Mononuclear cell (primary cell): Measurements from ENCODE around the gene ACO1. TPM values are rescaled to one million over a fixed set of nuclear protein-coding genes. Genes with fewer than 3 reads are reported as not detected.
"Not testable (repeated sequence)": the region's sequence is repeated elsewhere in the genome, so short reads cannot be mapped to it uniquely, and the experiment has no call there.

Source experiments
- H3K27me3 ChIP-seq: 2 replicates; pipeline ENCODE4 v1.6.0; 2011; ENCODE audit warnings: low read length, control low read depth; ENCODE audit not compliant: insufficient read depth
- H3K4me1 ChIP-seq: 2 replicates; pipeline ENCODE4 v1.5.1; 2011; ENCODE audit warnings: mild to moderate bottlenecking, low read length, control low read depth; ENCODE audit not compliant: insufficient read depth
- H3K4me3 ChIP-seq: 2 replicates; pipeline ENCODE4 v1.5.1; 2011; ENCODE audit warnings: mild to moderate bottlenecking, low read length, moderate library complexity
- H3K9me3 ChIP-seq: 2 replicates; pipeline ENCODE4 v1.5.1; 2011; ENCODE audit warnings: low read depth, mild to moderate bottlenecking, control low read depth, low read length
- total RNA-seq: library from RNA; depleted of rRNA; stranded (reverse); fragments of >200 nt; gene quantifications from one replicate; pipeline ENCODE4 v1.2.3, GENCODE V29; 2012

ACO1 gene
- total RNA-seq = 3.9 TPM

DNA sequence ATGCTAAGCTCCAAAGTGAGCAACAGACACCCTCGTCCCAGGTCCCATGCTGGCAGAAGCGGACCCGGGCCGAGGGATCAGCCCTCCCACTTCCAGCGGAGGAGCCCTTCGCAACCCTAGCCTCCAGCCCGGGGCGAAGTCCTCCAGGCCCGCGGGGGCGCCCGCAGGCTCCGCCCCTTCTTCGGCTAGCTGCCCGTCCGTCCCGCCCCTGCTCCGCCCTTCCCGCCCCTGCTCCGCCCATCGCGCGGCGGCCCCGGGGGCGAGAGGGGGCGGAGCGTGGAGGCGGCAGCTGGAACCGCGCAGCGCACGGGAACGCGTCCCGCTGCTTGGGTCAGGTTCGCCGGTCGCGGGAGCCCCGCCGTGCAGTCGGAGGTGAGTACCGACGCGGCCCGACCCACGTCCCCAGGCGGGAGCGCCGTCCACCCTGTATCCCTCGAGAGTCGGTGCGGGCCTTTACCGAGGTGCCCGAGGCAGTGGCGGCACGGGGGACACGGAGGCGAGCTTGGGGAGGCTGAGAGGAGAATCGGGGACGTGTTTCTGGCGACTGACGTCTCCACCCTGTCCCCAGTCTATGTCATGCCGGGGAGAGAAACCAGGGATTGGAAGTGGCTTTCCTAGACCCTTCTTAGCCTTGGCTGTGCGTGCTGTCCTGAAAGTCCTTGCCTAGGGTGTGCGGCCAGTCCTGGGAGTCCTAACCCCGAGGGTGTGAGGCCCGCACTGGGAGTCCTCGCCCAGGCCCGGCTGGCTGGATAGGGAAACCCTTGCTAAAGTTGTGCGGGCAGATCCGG lies at the start of gene ACO1:
Gene ACO1 (plus strand): TSS at position 280 of the 788 bp plus-strand sequence. CDS start 20,864 bp downstream, outside the sequence.
- H3K27me3 ChIP-seq = peaks cover 8% of the 10 kb centered on the region
- no peaks in the 10 kb centered on the region for H3K9me3 ChIP-seq
- peaks cover 16% of the 10 kb centered on the region for H3K4me1 ChIP-seq
- H3K4me3 ChIP-seq = peak within 1 kb of the TSS; percentile 69

DNA sequence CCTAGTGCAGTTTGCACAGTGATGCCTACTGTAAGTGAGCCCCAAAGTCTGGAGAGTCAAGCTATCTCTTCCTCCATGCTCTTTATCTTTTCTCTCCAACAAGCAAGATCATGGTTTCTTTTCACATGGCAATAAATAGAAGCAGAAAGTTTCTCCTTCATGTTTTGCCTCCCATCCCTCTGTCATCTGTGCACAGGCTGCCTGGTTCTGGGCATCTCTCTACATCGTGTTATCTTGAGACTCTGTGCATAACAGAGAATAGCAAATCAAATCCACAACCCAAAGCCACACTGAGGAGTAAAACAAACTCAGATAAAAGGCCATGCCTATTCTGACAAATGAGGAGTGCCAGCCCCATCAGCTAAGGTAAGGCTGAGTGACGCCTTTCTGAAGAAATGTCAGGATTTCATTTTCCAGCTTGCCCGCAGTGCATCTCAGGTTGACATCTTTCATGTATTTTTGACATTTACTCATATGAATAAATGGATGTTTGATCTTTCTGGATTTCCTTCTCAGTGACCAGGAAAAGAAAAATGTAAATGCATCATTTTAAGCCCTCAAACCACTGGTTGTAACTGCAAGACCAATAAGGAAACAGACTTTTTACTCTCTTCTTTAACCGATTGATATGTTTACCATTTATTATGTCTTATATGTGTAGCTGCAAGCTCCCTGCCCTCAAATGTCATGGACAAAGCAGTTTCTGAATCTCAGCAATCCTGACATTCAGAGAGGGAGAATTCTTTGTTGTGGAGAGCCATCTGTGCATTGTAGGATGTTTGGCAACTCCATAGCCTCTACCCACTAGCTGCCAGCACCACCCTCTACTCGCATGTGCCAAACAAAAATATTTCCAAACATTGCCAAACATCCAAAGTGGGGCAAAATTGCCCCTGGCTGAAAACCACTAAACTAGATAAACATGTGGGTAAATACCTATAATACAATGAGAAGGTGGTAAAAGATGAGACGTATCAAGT lies 49.2 kb upstream of the ACO1 start:
- Histone ChIP-seq H3K4me3 (no peak overlapping the region), H3K4me1 (no peaks in the 10 kb centered on the region), H3K27me3 (no peaks in the 10 kb centered on the region), H3K9me3 (no peaks in the 10 kb centered on the region)

DNA sequence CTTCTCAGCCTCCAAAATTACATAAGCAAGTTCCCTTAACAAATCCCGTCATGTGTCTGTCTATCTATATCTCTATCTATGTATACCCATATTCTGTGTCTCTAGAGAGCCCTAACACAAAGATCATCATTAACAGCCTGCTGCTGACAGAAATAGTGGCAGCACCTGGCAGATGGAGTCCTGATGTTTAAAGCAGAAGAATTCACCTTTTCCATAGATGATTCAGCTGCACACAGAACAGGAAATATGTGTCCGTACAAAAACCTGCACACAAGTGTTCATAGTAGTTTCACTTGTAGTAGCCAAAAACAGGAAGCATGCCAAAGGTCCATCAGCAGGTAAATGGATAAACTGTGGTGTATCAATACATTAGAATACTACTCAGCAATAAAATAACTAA lies 45.0 kb upstream of the ACO1 start:
- no peaks in the 10 kb centered on the region for H3K9me3 ChIP-seq
- H3K4me3 ChIP-seq = no peak overlapping the region
- H3K4me1 ChIP-seq = no peaks in the 10 kb centered on the region
- no peaks in the 10 kb centered on the region for H3K27me3 ChIP-seq

DNA sequence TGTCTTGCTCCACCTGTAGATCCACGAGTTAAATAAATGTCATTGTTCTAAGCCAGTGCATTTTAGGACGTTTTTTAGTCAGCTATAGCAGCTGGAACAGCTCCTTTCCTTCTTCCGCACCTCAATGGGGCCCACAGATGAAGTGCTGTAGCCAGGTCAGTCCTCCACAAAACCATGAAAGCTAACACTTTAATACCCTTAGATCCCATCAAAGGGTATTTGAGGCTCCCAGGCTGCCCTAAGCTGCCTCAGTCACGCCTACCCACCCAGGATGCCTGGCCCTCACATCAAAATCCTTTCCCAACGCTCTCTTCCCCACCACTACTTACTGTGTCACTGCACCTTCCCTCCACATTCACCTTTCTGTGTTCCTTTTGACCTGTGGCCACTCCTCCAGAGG lies 44.1 kb upstream of the ACO1 start:
- Histone ChIP-seq H3K27me3 (no peaks in the 10 kb centered on the region), H3K4me3 (no peak overlapping the region), H3K9me3 (no peaks in the 10 kb centered on the region), H3K4me1 (no peaks in the 10 kb centered on the region)

DNA sequence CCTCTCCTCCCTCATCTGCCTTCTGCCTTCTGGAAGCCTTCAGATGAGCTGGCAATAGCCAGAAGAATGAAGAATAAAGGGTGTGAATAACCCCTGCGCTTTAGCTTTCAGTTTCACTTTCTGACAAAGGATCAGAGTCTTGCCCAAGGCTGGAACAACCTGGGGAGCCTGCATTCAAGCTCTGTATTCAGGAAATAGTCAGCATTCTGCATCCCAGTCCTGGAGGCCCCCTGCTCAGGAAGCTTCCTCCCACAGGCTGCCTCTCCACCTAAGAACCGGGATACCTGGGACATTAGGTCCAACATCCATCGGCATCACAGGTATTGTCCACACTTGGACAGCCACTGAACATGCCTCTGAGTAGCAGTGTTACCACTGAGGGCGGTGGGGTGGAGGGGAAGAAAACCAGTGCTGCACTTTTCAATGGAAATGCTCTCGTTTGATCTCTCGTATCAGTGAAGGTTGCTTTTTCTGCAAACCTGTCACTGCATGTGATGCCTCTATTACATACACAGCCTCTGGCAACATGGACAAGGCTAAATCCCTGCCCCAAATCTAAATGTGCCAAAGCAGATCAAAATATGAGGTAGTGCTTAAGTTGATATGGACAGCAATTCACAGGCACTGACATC lies 39.8 kb upstream of the ACO1 start:
- Histone ChIP-seq H3K4me1 (no peaks in the 10 kb centered on the region), H3K9me3 (no peaks in the 10 kb centered on the region)

DNA sequence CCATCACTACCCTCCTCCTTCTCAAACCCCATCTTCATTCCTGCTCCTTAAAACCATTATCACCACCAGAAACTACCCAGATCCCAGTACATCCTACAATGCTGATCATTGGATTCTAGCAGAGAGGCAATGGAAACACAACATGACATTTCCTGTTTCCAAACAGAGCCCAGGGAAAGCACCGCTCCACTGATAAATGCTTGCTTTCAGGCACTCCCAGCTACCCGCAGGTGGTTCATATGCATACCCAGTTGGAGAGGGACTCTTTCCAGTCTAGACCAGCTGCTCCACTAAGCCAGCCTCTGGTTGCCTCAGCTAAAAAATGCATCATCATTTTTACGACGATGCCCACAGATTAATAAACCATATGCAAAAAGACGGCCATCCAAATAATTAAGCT lies 39.2 kb upstream of the ACO1 start:
- no peaks in the 10 kb centered on the region for H3K4me1 ChIP-seq
- H3K9me3 ChIP-seq = no peaks in the 10 kb centered on the region
- H3K4me3 ChIP-seq = no peak overlapping the region
- H3K27me3 ChIP-seq = no peaks in the 10 kb centered on the region

More for the DNA sequence above, 39.8 kb upstream of the ACO1 start:
- Histone ChIP-seq H3K4me3 (no peak overlapping the region), H3K27me3 (no peaks in the 10 kb centered on the region)

DNA sequence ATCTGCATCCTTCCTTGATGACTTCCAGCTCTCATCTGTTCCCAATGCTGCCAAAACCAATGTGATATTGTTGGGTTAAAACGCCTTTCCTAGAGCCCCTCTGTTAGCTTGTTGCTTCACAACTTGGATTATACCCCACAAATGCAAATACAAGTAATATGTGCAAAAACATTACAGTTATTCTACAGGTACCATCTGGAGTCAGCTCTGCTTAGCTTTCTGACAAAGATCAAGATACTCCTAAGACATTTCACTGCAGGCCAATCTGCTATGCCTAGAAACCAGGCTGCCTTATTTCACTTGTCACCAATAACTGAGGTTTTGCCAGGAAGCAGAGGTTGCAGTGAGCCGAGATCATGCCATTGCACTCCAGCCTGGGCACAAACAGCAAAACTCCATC lies 36.9 kb upstream of the ACO1 start:
- Histone ChIP-seq H3K4me3 (no peak overlapping the region), H3K9me3 (no peaks in the 10 kb centered on the region)

DNA sequence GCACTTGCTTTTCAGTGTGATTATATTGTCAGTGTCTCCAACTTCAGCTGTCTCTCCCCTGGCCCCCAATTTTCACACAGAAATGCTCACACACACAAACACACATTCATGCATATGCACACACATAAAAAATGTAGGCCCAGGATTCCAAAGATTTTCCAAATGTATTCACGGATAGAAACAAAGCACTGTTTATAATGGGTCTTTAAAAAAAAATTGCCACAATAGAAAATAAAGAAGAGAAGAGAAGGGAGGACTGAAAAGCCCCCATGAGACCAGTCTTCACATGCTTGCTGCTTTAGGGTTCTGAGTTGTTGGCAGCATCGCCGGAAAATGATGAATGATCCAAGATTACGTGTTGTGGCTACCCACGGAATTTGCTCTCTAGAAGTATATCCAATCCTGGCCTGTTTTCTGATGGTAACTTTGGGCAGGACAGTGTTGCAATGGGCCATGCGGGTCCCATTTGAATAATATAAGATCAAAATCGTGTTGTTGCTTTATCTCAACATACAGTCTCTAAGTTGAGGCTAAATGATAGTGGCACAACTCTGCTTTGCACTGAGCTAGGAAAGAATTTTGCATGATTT lies 36.2 kb upstream of the ACO1 start:
- no peaks in the 10 kb centered on the region for H3K27me3 ChIP-seq
- H3K4me1 ChIP-seq = no peaks in the 10 kb centered on the region
- no peak overlapping the region for H3K4me3 ChIP-seq
- no peaks in the 10 kb centered on the region for H3K9me3 ChIP-seq

More for the DNA sequence above, 36.9 kb upstream of the ACO1 start:
- Histone ChIP-seq H3K4me1 (no peaks in the 10 kb centered on the region), H3K27me3 (no peaks in the 10 kb centered on the region)

DNA sequence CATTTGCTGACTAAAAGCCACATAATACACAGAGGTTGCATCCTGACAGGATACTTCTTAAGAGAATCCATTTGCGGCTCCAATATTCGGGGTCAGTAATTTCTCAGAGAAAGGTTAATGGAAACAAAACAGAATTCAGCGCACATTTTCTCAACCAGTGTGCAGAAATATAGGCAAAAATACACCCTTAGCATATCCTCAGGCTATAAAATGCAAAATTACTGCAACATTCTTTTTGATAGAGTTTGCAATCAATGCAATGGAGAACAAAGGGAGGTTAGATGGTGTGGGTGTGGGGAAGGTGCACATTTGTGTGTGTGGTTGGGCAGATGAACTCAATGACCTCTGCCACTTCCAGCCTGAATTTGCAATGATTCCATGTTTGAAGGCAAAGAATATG lies 35.4 kb upstream of the ACO1 start:
- Histone ChIP-seq H3K4me1 (no peaks in the 10 kb centered on the region), H3K27me3 (no peaks in the 10 kb centered on the region), H3K4me3 (no peak overlapping the region), H3K9me3 (no peaks in the 10 kb centered on the region)

DNA sequence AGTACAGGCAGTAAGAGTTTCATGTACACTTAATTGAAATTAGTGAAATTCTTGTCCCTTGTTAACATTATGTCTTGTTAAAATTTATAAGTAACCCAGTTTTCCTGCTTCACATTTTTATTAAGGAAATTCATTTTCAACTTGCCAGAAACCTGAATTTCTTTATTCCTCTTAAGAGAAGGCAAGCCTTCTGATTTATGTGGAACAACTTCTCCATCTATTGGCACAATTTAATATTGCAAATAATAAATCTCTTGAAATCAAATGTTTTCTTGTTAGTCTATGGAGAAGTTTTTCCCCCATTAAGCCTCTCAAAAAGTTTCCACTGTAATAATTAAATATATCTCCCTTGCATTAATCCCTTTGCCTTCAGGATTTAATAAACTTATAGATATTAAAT lies 33.8 kb upstream of the ACO1 start:
- Histone ChIP-seq H3K27me3 (no peaks in the 10 kb centered on the region), H3K4me1 (no peaks in the 10 kb centered on the region), H3K9me3 (no peaks in the 10 kb centered on the region), H3K4me3 (no peak overlapping the region)

DNA sequence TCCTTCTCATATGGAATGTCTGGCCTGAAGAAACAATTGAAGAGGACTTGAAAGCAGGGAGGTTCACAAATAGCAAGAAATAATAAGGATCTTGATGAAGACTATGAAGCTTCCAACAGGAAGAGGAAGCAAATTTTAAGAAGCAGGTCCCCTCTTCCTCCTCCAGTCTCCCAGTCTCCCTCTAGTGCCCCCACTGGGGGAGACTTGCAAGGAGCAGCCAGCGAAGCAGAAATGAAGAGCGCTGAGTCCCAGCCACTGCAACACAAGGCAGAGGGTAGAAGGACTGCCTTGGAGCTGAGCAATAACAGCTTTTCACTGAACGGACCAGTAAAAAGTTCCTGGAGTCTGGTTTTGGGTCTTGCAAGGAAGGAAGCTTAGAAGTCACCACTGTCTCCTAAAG lies 32.6 kb upstream of the ACO1 start:
- H3K4me3 ChIP-seq = no peak overlapping the region
- no peaks in the 10 kb centered on the region for H3K27me3 ChIP-seq
- H3K4me1 ChIP-seq = no peaks in the 10 kb centered on the region
- no peaks in the 10 kb centered on the region for H3K9me3 ChIP-seq

DNA sequence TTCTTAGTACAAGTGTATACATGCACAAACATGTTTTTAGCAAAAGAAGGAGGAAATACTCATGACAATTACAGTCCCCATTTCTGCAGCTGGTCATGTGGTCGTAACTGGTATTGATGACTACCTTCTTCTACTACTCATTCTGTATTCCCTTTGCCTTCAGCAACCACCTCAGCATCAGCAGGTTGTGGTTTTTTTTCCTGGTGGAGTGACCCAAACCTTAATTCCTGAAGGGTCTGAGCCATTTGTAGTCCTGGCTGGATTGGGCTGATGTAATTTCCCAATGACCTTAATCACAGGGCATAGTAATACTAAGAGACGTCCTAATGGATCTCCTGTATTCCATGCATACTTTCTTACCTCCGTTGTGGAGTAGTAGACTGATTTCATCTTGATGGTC lies 31.0 kb upstream of the ACO1 start:
- H3K4me1 ChIP-seq, H3K4me3 ChIP-seq, H3K9me3 ChIP-seq, H3K27me3 ChIP-seq: not testable (repeated sequence)

DNA sequence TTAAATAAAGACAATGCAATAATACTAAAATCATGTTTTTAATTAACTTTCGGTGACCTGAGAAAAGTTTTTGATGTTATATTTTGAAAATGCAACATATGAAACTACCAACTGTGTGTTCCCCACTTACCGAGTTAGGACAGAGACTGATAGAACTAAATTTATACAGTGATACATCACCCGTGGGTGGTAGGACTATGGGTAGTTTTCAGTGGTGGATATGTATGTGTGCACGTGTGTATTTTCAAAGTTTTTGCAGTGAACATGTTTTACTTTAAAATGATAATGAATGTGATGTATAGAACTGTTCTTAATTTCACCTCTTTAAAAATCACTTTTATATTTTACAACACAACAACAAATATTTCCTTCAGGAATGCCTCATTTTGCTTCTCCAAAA lies 25.0 kb upstream of the ACO1 start:
- Histone ChIP-seq H3K9me3 (no peaks in the 10 kb centered on the region), H3K27me3 (peaks cover 3% of the 10 kb centered on the region), H3K4me3 (no peak overlapping the region), H3K4me1 (no peaks in the 10 kb centered on the region)

DNA sequence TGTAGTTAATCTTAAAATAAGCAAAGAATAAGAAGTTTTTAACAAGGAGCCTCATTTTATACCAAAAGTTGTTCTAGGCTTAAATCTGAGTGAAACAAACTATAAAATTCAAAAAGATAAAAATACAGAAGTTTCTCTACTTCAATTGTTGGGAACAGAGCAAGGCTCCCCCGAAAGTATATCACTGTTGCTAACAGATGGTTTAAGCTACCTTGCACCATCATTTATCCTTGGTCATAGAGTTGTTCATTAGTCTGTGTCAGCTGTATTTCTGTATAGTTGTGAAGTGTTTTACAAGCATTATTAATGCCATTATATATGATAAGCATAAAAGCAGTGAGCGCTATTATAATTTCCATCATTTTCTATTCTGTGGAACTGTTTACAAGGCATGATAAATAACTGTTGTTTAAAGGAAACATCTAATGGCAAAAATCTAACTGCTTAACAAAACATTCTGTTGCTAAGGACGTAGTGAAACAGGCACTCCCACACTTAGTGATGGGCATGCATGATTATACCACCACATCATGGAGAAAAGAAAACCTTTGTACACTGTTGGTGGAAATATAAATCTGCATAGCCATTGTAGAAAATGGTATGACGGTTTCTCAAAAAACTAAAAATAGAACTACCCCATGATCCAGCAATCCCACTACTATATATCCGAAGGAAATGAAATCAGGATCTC lies 23.3 kb upstream of the ACO1 start:
- Histone ChIP-seq H3K4me1 (no peaks in the 10 kb centered on the region), H3K9me3 (no peaks in the 10 kb centered on the region), H3K27me3 (peaks cover 3% of the 10 kb centered on the region), H3K4me3 (no peak overlapping the region)
